Left ventricle myocardium inferior (tissue), 1 donor: ENCODE results near the gene SDK2. TPM values are rescaled to one million over a fixed set of nuclear protein-coding genes. Genes with fewer than 3 reads are reported as not detected.
A peak's percentile ranks its signal among the peaks of the same experiment; 100 is the strongest.

Experiments used
- DNase-seq: peaks from one replicate; pipeline ENCODE4 v3.0.0-alpha.2; 2020
- H3K27ac ChIP-seq: fragments of 200-600 bp; replicated peaks from 2 replicates; pipeline ENCODE4 v1.8.0; 2021
- H3K27me3 ChIP-seq: fragments of 200-600 bp; 2 replicates; pipeline ENCODE4 v1.8.0; 2021; ENCODE audit warnings: low read depth
- H3K36me3 ChIP-seq: fragments of 200-600 bp; 2 replicates; pipeline ENCODE4 v1.8.0; 2021
- H3K4me1 ChIP-seq: fragments of 200-600 bp; 2 replicates; pipeline ENCODE4 v1.8.0; 2021
- H3K4me3 ChIP-seq: fragments of 200-600 bp; 2 replicates; pipeline ENCODE4 v1.8.0; 2021; ENCODE audit warnings: mild to moderate bottlenecking, moderate library complexity
- H3K9me3 ChIP-seq: fragments of 200-600 bp; replicated peaks from 2 replicates; pipeline ENCODE4 v1.8.0; 2021
- CTCF ChIP-seq: fragments of 200-600 bp; IDR thresholded peaks from 2 replicates; pipeline ENCODE4 v1.8.0; 2021; ENCODE audit warnings: antibody characterized with exemption, mild to moderate bottlenecking, borderline replicate concordance
- intact Hi-C: fragments of 100-400 bp; cut with micrococcal nuclease; formaldehyde crosslinking; loops from one replicate; pipeline ENCODE4 v1.11.0; 2022
- total RNA-seq: library from RNA; stranded (reverse); fragmentation: NEBNext Ultra II Directional; extraction: Animal tissue kit (Norgen Biotek cat#: 25700); gene quantifications from one replicate; pipeline ENCODE4 v1.2.1, GENCODE V29; 2021
- donor health status: DM: no; HTN: yes; CAD: no; lungs with severe emphysema.

The SDK2 gene
- total RNA-seq, 1 donor from 2014 or later = 2.2 TPM

DNA sequence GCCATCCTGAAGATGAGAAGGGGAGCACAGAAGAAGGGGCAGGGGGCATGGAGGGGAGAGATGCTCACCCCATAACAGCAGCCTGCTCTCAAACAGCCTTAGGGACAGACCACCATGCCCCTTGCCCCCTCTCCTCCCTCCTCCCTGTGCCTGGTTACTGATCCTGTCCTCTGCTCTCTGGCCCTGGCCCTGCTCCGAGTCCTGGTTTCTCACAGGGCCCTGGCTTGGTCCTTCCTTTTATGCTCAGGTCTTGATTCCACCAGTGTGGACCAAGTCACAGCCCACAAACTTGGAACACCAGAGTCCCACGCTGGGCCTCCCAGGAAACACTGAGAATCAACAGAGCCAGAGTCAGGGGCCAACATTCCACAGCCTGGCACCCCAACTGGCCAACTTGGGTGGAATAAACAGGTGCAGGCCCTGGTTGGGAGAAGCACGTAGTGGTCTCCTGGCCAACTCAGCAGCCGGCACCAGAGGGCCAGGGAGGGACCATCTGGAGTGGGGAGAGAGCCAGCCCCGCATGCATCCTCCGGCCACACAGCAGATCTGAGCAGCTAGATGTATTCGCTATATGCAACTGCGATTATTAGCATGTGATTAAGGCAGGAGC, 287.6 kb downstream of the SDK2 start:
- intact Hi-C loops = no loop called here
- H3K27ac ChIP-seq = peak overlapping the region; percentile 82
- DNase-seq = no peak

GRCh38 chr17:73354423-73355284, 289.6 kb downstream of the SDK2 start:
- no peak for DNase-seq
- no peaks in the 10 kb centered on the region for H3K9me3 ChIP-seq
- H3K27ac ChIP-seq = no peak overlapping the region
- intact Hi-C loops = no loop called here
- H3K27me3 ChIP-seq = no peaks in the 10 kb centered on the region
- TF ChIP-seq CTCF = no peak
- H3K36me3 ChIP-seq = no peaks in the 10 kb centered on the region
- no peak overlapping the region for H3K4me3 ChIP-seq
- H3K4me1 ChIP-seq = peaks cover 33% of the 10 kb centered on the region

More for the DNA sequence above, 287.6 kb downstream of the SDK2 start:
- Histone ChIP-seq H3K36me3 (no peaks in the 10 kb centered on the region), H3K27me3 (no peaks in the 10 kb centered on the region), H3K4me1 (peaks cover 48% of the 10 kb centered on the region), H3K9me3 (no peaks in the 10 kb centered on the region), H3K4me3 (no peak overlapping the region)
- no peak for TF ChIP-seq CTCF

DNA sequence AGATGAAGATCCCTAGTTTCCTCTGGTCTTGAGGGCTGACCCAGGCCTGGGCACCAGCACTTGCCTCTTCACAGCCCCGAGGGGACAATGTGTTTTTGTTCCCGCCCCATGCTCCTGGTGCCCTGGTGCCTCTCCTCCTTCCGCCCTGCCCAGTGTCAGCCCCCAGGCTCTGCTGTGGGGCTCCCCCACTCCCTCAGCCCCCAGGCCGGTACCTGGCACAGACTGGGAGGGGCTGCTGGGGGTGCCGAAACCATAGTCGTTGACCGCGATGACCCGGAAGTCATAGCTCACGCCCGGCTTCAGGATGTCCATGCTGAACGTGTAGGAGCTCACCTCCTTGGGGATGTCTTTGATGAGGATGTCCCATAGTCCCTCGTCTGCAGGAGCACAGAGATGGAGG, 292.0 kb downstream of the SDK2 start:
- Histone ChIP-seq H3K9me3 (no peaks in the 10 kb centered on the region), H3K4me3 (no peak overlapping the region), H3K27me3 (no peaks in the 10 kb centered on the region), H3K4me1 (peaks cover 12% of the 10 kb centered on the region), H3K36me3 (no peaks in the 10 kb centered on the region), H3K27ac (no peak overlapping the region)
- no peak for DNase-seq
- TF ChIP-seq CTCF = no peak
- intact Hi-C loops = no loop called here

DNA sequence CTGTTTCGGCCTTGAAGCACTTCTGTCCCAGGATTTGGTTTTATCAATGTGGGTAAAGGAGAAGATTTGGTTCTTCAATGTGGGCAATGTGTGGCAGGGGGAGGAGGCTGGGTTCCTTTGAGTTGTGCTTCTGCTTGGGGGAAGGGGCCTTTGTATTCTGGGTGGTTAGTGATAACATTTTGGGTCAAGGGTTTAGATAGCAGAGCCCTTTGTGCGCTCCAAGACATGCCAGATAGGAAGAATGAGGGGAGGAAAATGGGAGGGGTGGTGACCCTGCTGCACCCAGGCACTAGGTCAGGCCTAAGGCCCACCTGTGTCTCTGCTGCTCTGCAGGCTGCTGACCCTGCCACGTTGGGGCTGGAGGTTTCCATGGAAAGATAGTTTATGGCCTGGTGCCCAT, 292.5 kb downstream of the SDK2 start:
- intact Hi-C loops = no loop called here
- H3K36me3 ChIP-seq = no peaks in the 10 kb centered on the region
- H3K4me3 ChIP-seq = no peak overlapping the region
- no peak for DNase-seq
- no peak for TF ChIP-seq CTCF
- H3K27me3 ChIP-seq = no peaks in the 10 kb centered on the region
- no peaks in the 10 kb centered on the region for H3K9me3 ChIP-seq
- H3K4me1 ChIP-seq = peaks cover 7% of the 10 kb centered on the region
- no peak overlapping the region for H3K27ac ChIP-seq

DNA sequence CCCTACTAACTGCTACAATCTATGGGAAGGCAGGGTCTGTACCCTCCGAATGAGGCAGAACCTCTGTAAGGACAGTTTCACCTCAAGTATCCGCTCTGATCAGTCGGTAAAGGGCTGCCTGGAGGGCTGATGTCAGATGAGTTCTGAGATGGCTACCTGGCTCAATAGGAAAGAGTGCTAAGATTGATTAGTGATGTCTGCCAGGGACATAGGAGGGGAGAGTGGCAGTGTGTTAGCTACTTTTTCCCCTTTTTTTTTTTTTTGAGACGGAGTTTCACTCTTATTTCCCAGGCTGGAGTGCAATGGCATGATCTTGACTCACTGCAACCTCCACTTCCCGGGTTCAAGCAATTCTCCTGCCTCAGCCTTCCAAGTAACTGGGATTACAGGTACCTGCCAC, 293.4 kb downstream of the SDK2 start:
- no peaks in the 10 kb centered on the region for H3K4me1 ChIP-seq
- H3K9me3 ChIP-seq = no peaks in the 10 kb centered on the region
- no peak overlapping the region for H3K27ac ChIP-seq
- no peak overlapping the region for H3K4me3 ChIP-seq
- intact Hi-C loops = no loop called here
- no peak for DNase-seq
- no peaks in the 10 kb centered on the region for H3K36me3 ChIP-seq
- TF ChIP-seq CTCF = no peak
- no peaks in the 10 kb centered on the region for H3K27me3 ChIP-seq
